OCI-LY1 (cell line): ENCODE data around the gene USP40.

ENCODE experiments used
- CTCF ChIP-seq: fragments of 200-600 bp; sonication (generic), shearing (Covaris generic); IDR thresholded peaks from 2 replicates; pipeline ENCODE4 v1.5.1; 2017; ENCODE audit warnings: mild to moderate bottlenecking, antibody characterized with exemption, low read length, moderate library complexity, mixed read lengths
- EZH2 ChIP-seq: fragments of 200-600 bp; sonication (generic), shearing (Covaris generic); IDR thresholded peaks from 2 replicates; pipeline ENCODE4 v1.8.0; 2017; ENCODE audit warnings: borderline replicate concordance, mixed run types, mild to moderate bottlenecking, antibody characterized with exemption, low read length, moderate library complexity, mixed read lengths

DNA sequence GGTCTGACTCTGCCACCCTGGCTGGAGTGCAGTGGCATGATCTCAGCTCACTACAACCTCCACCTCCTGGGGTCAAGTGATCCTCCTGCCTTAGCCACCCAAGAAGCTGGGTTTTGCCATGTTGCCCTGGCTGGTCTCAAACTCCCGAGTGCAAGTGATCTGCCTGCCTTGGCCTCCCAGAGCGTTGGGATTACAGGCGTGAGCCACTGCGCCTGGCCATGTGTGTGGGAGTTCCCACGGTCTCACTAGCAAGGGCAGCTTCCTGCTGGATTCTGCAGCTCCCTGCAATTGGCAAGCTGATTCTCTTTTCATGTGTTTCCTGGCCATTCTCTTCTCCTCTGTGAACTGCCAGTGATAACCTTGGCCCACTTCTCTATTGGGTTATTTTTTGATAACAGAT is 84.0 kb downstream of the USP40 start:
- TF ChIP-seq CTCF = no peak
- no peak for TF ChIP-seq EZH2
